GM18861 (cell line): ENCODE results near the gene NLRP10.
"Not testable (repeated sequence)": the region's sequence is repeated elsewhere in the genome, so short reads cannot be mapped to it uniquely, and the experiment has no call there.

Experiments
- ATAC-seq: cut with Tn5 transposase; IDR thresholded peaks from one replicate; pipeline ENCODE4 v1.9.1; 2021; ENCODE audit not compliant: unreplicated experiment

Gene NLRP10

DNA sequence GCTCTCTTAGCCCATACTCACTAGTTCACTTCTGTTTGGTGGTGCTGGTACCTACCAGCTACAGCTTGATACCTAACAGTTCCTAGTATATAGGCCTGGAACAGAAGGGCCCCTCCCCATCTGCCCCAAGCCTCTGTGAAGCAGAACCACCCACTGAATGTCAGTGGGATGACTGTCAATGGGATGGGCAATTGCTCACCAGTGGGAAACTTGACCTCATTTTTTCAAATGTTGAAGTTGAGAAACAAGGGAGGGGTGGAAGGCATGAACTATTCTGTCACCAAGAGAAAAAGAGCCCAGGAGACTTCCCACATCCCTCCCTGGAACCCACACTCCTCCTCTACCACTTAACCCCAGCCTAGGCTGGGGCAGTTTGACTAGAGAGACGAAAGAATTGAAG, at the start of gene NLRP10:
Gene NLRP10, minus strand, starts transcription at position 62 of the 400 bp plus-strand sequence. CDS start 1,952 bp downstream, outside the sequence.
- no peak for ATAC-seq

DNA sequence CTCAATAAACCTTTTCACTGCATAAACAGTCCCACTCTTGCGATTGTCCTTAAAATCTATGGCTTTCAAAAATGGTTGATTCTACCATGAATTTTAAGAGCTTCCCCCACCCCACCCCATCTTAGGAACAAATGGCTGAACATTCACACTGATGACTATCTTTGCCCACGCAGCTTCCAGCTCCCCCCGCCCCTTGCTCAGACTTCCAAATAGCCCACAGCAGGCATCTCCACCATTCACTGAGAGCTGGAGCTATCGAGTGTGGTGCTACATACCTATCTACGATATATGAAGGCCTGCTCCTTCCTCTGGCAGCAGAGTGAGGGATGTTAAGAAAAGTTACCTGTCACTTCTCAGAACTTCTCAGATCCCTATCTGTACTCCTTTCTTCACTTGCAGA, 48.6 kb upstream of the NLRP10 start:
- no peak for ATAC-seq

DNA sequence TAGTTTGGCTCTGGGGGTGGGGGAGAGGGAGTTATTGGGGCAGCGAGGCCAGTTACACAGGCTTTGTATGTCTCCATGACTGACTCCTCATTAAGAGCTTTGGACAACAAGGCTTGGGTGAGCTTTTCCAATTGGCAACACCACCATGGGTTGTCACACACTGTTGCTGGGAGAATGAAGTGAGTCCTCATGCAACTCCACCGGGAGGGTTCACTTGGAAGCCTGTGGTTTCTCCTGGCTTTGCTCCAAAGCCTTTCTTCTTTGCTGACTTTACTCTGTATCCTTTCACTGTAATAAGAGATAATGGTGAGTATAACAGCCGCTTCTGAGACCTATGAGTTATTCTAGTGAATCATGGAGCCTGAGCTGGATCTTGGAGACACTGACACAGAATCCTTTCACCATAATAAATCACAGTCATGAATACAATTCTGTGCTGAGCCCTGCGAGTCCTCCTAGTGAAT, 46.8 kb upstream of the NLRP10 start:
- no peak for ATAC-seq

GRCh38 chr11:8011371-8011770, 46.1 kb upstream of the NLRP10 start:
- no peak for ATAC-seq

DNA sequence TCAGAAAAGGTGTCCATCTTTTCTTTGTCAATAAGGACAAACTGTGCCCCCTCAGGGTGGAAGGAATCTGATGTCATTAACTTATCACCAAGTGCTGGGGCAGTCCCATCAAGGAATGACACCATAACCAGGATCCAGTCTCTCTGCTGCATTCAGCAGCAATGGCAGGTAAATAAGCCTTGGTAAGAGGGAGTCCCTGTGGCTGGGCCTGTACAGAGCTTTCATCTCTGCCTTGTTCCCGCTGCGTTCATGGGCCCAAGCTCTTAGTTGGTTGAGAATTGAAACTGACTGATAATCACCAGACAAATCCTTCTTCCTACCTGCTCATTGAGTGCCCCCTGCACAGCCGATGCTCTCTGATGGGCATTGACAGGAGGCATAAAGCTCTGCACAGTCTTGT, 44.6 kb upstream of the NLRP10 start:
- no peak for ATAC-seq

GRCh38 chr11:8008212-8008611, 43.0 kb upstream of the NLRP10 start:
- no peak for ATAC-seq

- ATAC-seq: peak; percentile 71
Observed at GRCh38 chr11:8006349-8006977, 41.2 kb upstream of the NLRP10 start.

DNA sequence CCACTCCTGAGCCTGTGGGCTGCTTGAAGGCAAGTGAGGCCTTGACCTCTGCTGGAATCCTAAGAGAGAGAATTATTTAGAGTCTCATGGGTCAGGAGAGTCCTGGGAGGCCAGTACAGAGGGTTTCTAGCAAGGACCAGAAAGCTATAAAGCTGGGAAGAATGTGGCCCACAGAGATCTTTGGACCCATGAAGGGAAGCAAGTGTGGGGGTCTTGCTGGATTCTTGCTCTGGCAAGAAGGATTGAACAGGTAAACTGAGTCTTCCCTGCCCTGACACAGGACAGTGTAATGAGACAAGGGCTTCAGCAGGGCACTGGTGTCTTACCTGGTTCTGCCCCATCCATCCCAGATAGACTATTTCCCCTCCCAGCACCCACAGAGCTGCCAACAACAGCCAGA, 40.3 kb upstream of the NLRP10 start:
- no peak for ATAC-seq

DNA sequence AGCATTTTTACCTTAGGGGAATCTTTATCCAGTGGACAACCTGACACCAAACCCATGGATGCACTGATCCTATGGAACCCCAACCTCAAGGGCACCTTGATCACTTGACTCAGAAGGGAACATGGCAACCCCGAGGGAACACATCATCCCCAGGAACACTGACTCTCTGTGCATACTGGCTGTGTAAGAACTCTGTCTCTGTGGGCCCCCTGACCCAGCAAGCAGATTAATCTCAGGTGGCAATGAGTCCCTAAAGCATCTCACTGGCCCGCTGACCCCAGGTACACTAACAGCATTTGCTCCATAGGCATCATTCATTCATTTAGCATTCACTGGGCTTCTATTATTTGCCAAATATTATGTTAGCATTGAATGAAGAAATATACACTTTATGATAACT, 38.8 kb upstream of the NLRP10 start:
- ATAC-seq: no peak

DNA sequence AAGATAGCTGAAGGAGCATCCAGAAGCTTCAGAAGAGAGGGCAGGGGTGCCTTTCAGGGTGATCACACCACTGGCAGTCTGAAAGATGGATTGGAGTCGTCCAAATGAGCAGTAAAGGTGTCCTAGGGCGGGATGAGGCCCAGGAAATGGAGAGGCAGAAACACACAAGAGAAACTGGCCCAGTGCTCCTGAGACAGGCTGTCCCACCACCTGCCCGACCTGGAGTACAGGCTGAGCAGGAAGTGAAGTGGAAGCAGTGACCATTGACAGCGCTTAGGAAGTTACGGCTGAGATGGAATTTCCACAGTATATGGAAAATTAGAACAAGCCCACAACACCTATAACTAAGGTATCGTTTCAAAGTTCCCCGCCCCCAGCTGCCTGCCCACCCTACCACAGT, 37.9 kb upstream of the NLRP10 start:
- no peak for ATAC-seq

GRCh38 chr11:8002676-8003075, 37.4 kb upstream of the NLRP10 start:
- ATAC-seq: no peak

DNA sequence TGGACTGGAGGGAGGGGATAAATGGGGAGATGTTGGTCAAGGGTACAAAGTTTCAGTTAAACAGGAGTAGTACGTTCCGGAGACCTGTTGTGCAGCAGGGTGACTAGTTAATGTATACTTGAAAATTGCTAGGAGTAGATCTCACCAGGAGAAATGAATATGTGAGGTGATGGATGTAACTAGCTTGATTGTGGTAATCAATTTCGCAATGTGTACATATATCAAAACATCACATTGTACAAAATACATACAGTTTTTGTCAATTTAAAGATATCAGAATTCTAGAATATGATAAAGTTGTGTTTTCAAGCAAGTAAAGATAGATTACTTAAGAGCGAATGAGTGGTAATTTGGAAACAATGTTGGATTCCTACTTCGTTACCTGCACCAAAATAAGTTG, 35.1 kb upstream of the NLRP10 start:
- no peak for ATAC-seq

DNA sequence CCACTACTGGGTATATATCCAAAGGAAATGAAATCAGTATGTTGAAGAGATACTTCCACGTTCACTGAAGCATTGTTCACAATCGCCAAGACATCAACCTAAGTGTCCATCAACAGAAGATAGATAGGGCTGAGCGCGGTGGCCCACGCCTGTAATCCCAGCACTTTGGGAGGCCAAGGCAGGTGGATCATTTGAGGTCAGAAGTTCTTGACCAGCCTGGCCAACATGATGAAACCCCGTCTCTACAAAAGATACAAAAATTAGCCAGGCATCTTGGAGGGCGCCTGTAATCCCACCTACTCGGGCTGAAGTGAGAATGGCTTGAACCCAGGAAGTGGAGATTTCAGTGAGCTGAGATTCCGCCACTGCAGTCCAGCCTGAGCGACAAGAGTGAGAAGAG, 34.5 kb upstream of the NLRP10 start:
- no peak for ATAC-seq

GRCh38 chr11:7994581-7995278, 29.5 kb upstream of the NLRP10 start:
- no peak for ATAC-seq

GRCh38 chr11:7987560-7987883, 22.3 kb upstream of the NLRP10 start:
- not testable (repeated sequence) for ATAC-seq

DNA sequence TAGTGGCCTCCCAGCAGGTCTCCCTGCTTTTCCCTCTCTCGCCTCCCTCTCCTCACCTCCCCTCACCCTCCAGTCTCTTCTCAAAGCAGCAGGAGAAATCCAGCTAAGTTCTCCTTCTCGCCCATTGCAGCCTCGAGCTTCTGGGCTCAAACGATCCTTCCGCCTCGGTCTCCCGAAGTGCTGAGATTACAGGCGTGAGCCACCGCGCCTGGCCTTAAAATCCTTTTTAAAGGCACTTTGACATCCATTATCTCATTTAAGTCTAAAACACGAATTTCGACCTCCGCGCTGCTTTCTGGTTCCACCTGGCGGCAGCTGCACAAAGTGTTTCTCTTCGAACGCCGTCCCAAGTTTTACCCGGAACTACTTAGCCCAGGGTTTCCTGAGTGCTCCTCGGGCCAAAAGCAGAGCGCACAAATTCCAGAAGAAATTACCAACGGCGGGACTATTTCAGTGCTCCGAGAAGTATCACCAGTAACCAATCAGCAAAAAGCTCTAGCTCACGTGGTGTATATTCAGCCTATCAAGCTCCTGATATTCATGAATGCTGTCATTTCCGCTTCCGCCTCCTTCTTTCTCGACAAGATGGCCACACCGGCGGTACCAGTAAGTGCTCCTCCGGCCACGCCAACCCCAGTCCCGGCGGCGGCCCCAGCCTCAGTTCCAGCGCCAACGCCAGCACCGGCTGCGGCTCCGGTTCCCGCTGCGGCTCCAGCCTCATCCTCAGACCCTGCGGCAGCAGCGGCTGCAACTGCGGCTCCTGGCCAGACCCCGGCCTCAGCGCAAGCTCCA, 21.7 kb upstream of the NLRP10 start, which contains the start of gene EIF3F:
Gene EIF3F, plus strand, starts transcription at position 570 of the 792 bp plus-strand sequence. Its CDS starts 16 bp downstream, at position 586.
- ATAC-seq: peak; percentile 93

DNA sequence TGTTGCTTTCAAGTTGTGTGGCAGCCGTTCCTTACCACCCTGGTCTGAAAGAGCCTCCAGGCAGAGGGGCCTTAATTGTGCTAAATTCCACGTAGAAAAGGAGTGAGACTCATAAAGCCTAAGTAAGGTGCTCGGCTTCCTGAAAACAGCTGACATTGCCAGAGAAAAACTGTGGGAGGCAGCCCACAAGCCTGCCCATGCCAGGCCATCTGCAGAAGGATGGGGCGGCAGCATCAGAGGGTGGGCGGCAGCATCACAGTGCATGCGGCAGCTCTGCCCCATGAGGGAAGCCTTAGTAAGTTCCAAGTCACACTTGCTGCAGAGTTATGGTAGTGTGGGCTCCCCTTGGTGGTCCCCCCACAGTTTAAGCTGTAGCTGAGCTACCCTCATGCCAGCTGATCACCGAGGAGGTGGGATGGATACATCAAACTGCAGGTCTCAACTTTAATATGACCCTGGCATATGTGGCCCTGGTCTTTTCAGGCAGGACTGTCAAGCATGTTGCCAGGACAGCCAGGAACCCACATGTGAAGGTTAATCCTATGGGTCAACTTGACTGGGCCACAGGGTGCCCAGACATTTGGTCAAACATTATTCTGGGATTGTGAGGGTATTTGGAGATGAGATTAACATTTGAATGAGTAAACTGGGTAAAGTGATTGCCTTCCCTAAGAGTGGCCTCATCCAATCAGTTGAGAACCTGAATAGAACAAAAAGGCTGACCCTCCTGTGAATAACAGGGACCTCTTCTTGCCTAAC, 18.8 kb upstream of the NLRP10 start:
- no peak for ATAC-seq

DNA sequence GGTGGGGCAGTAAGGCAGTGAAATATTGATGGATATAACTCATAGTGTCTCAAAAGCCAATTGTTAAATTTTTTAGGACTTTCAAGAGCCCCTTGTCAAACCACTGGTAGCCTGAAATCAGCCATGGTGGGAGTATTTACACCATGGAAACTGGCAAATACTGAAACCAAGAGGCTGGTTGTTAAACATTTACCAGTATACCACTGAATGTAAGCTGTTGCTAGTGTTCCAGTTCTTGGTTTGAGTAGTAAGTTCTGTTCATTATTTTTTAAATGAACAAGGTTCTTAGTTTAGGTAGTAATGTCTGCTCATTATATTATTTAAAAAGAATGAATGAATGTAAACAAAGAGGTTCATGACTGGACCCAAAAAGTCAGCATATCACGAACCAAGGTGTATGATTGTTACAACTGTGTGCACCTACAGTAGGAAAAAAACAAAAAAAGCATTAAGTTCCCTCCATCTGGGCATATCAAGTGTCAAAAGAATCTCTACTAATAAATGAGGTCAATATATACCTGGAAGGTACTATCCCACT, 17.4 kb upstream of the NLRP10 start:
- peak; percentile 54 for ATAC-seq

DNA sequence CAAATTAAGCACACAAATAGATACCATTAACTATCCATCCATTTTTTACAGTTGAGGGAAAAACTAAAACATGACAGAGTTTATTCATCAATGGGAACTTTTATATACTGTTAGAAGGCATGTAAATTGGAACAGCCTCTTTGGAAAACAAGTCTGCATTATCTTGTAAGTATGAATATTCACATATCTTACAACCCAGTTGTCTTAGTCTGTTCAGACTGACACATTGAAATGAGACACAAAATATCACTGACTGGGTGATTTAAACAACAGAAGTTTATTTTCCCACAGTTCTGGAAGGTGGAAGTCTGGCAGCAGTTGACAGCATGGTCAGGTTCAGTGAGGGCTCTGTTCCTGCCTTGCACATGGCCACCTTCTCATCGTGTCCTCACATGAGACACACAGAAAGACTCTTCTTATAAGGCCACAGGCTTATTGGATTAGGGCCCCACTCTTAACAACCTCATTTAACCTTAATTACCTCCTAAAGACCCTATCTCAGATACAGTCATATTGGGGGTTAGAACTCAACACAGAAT, 16.4 kb upstream of the NLRP10 start:
- no peak for ATAC-seq

DNA sequence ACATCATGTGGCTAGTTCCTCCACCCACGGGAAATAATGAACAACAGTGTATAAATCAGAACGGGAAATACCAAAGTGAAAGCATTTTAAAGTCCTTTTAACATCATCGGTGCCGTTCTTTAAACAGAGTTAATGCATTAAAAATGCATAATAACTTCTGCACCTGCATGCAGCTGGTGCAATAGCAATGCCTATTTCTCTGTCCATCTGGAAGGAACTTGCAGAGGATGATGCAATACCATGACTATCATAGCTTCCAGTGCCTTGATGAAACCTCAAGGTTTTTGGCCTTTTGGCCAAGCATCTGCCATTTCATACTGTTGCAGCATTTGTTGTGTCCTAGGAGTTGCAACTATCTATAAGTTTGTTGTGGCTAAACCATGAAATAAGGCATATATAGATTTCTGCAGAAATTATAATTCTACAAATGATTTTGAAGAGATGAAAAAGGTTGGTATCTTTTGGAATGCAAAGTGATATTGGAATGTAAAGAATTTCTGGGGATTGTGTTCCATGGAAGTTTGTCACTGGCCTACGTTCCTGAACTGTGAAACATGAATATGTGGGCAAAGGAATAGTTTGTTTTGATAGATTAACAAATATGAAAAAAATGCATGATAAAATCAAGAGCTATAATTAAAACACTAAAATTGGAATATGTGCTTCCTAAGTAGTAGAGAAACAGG, 12.1 kb upstream of the NLRP10 start:
- no peak for ATAC-seq
